Measurements from ENCODE around the gene PAIP2B. TPM values are rescaled to one million over a fixed set of nuclear protein-coding genes. Genes with fewer than 3 reads are reported as not detected.

The PAIP2B gene
- total RNA-seq, 1 experiment from 2014 or later: 5.9 TPM

DNA sequence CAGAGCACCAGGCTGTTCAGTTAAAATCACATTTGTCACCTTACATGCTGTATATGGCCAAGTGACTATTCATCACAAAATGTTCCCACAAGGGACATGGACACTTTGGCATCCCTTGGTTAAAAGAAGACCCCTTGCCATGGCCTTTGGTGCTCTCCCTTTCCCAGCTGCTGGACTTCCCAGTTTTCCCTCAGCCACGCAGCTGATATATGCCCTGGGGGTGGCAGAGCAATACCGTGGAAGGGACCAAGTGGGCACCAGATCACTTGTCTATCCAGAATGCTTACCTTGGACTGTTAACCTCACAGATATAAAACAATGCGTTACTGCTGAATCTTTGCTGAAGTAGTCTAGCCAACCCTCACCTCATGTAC is 35.3 kb downstream of the PAIP2B start:
- H3K4me2 ChIP-seq (ENCODE audit: low read length): no peak overlapping the region
- H3K27me3 ChIP-seq (ENCODE audit: insufficient read depth, low read length): no peaks in the 10 kb centered on the region
- intact Hi-C loops (cut with micrococcal nuclease): no loop called here
- H4K20me1 ChIP-seq (ENCODE audit: insufficient read depth): no peaks in the 10 kb centered on the region
- ChIA-PET POLR2A (no interaction called here), RAD21 (ENCODE audit: low non-redundant PET in 1 of 2, low total read pairs in 2 of 2, uncharacterized antibody in 2 of 2, unreplicated experiment in 2 of 2) (no interaction called here), CTCF (interaction anchor here (1.0 kb wide), 2 partner anchors 36 to 91 kb away, joined by 3 to 5 read pairs; partner anchors contain the start of gene PAIP2B)
- ATAC-seq: no peak
- no peaks in the 10 kb centered on the region for H3K36me3 ChIP-seq (ENCODE audit: control insufficient read depth in 1 of 2, insufficient read depth in 2 of 2, low read length in 2 of 2)
- H3K4me3 ChIP-seq (replicated peaks in 1 of 2; ENCODE audit: low read depth in 1 of 2, low read length in 2 of 2): no peak overlapping the region
- no peak overlapping the region for H3K27ac ChIP-seq (ENCODE audit: low read depth, low read length)
- H2AFZ ChIP-seq (ENCODE audit: low read depth, low read length, poor library complexity, severe bottlenecking): no peak overlapping the region
- no peak for TF ChIP-seq POLR2AphosphoS5 (IDR thresholded peaks at IDR 0.05; ENCODE audit: low read depth, low read length)
- TF ChIP-seq, protein P1, sequence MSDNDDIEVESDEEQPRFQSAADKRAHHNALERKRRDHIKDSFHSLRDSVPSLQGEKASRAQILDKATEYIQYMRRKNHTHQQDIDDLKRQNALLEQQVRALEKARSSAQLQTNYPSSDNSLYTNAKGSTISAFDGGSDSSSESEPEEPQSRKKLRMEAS (IDR thresholded peaks at IDR 0.05): no peak
- TF ChIP-seq, protein P2, sequence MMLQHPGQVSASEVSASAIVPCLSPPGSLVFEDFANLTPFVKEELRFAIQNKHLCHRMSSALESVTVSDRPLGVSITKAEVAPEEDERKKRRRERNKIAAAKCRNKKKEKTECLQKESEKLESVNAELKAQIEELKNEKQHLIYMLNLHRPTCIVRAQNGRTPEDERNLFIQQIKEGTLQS (IDR thresholded peaks at IDR 0.05): no peak
- TF ChIP-seq RAD21 (IDR thresholded peaks at IDR 0.05; ENCODE audit: low read depth): no peak
- TF ChIP-seq, protein P3, sequence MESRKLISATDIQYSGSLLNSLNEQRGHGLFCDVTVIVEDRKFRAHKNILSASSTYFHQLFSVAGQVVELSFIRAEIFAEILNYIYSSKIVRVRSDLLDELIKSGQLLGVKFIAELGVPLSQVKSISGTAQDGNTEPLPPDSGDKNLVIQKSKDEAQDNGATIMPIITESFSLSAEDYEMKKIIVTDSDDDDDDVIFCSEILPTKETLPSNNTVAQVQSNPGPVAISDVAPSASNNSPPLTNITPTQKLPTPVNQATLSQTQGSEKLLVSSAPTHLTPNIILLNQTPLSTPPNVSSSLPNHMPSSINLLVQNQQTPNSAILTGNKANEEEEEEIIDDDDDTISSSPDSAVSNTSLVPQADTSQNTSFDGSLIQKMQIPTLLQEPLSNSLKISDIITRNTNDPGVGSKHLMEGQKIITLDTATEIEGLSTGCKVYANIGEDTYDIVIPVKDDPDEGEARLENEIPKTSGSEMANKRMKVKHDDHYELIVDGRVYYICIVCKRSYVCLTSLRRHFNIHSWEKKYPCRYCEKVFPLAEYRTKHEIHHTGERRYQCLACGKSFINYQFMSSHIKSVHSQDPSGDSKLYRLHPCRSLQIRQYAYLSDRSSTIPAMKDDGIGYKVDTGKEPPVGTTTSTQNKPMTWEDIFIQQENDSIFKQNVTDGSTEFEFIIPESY (IDR thresholded peaks at IDR 0.05; ENCODE audit: extremely low read depth, insufficient replicate concordance, low read length): no peak
- TF ChIP-seq CEBPB (IDR thresholded peaks at IDR 0.05; ENCODE audit: low read depth): no peak
- TF ChIP-seq TCF7L2 (IDR thresholded peaks at IDR 0.05; ENCODE audit: borderline replicate concordance, extremely low read depth, insufficient read depth, insufficient read length): no peak
- H3K9ac ChIP-seq (ENCODE audit: low read length): no peak overlapping the region
- no peak for DNase-seq (ENCODE audit: low read depth, low spot score)
- no TSS peak for BruUV-seq (replicated peaks)
- no peaks in the 10 kb centered on the region for H3K79me2 ChIP-seq (ENCODE audit: insufficient read depth, low read length)
- H3K4me1 ChIP-seq (ENCODE audit: control insufficient read depth in 1 of 2, insufficient read depth in 2 of 2, low read length in 2 of 2): no peaks in the 10 kb centered on the region
- H3K9me2 ChIP-seq (ENCODE audit: insufficient read depth): no peaks in the 10 kb centered on the region
- no peaks in the 10 kb centered on the region for H3K9me3 ChIP-seq (ENCODE audit: control insufficient read depth in 1 of 2, insufficient read depth in 1 of 2, low read depth in 1 of 2, low read length in 2 of 2)
